ENCODE data around the gene LMO4.

The LMO4 gene

DNA sequence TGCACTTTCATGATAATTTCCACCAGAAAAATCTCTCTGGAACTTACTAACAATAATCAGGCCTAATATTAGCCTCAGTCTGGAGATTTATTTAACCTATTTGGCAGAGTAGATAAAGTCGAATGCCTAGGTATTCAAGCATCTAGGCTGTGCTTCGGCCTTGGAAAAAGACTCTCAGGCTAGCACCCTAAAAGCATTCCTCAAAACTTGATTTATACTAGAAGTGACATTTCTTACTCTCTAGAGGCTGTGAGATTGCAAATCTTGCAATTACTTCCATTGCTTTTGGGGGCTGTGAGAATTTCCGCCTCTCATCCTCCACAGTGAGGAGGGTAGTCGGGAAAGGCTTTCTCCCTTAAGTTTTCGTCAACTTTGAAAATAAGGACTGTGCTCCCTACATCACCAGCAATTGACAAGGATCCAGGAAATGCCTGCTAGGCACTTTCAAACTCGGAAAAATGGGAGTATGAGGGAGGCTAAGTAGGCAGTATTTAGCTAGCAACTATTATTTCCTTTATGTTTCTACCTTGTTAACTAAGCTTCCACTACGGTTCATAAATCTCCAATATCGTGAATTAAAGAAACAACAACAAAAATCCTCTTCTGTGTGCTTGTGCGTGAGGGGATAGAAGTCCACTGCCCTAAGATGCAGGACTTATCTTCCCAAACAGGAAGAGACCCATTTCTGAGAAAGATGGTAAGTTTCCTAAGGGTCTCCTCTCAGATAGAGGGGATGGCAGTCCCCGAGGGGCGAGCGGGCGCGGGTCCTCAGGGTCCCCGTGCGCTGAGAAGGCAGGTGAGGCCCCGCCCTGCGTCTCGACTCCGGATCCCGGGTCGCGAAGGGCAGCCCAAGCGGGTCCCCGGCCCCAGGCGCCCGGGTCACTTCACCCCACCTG is 1.1 kb upstream of the LMO4 start:
- no peak for DNase-seq (ENCODE audit: low read depth)

GRCh38 chr1:87329051-87329525 is 408 bp downstream of the LMO4 start:
- DNase-seq (ENCODE audit: low read depth): no peak

DNA sequence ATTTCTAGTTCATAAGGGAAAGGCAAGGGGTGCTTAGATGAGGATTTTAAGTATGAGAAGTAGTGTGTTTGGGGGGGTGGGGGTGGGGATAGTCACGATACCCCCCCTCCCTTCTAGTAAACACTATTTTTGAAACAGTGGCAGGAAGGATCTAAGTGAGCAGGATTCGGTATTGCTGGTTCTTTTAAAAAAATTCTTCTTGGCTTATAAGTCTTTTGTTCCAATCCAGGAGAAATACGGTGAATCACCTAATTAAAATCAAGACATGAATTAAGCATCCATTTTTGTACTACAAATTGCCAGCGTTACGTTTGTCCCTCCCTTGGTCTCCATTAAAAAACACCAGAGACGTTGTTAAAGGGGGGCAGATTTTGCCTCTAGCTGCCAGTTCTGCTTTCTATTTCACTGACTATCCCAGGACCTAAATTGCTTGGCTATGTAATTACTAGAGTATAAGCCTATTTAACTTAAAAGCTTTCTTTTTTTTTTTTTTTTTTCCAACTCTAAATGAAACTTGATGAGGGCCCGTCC is 911 bp downstream of the LMO4 start:
- DNase-seq (ENCODE audit: low read depth): no peak

DNA sequence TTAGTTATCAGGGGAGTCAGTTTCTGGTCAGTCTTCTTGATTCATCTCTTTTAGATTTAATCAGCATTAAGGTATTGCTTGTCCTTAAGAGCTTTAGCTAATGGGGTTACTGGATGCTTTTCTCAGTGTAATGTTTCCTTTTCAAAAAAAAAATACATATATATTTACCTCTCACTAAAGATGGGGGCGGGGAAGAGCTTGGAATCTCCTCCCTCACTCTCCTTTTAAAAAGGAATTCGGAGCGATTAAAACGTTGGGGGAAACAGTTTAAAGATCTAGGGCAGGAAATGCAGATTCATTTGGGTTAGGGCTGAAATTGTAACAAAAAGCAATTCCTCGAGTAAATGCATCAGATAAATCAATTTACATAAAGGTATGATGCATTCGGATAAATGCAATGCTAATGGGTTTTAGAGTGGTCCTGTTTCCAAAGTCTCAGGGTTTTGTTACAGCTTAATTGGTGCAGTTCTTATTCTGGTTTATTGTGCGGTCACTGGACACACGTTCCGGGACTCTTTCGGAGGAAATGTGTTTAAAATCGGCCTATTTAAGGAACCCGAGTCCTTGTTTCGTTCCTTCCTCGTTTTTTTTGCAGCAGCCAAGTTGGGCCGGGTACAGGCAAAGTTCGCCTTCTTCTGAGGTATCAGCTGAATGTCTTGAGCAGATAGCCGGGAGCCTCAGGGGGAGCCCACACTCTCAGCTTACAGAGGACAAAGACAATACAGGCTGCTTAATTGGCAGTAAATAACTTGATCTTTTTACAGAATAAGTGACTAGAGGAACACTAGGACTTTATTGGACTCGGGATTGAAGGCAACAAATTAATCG is 1.6 kb downstream of the LMO4 start:
- DNase-seq (ENCODE audit: low read depth): no peak

DNA sequence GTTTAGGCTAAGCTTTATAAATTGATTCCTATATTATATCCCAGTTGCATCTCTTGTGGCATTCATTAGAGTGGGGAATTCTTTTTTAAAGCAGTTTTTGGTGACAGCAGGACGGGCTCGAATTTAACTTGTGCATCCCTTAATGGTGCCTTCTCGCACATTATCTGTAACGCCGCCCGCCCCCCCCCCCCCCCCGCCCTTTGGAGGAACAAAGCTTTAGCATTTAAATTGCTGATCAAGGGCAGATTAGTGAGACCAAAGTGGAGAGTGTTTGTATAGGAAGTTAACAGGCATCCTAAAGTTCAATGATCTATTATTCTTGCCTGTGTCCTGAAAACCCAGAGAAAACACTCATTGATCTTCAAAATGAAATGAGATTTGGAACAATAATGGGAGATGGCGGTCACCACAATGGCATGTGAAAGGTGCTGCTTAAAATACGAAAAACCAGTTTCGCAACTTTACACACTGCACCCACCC is 2.2 kb downstream of the LMO4 start:
- DNase-seq (ENCODE audit: low read depth): no peak

DNA sequence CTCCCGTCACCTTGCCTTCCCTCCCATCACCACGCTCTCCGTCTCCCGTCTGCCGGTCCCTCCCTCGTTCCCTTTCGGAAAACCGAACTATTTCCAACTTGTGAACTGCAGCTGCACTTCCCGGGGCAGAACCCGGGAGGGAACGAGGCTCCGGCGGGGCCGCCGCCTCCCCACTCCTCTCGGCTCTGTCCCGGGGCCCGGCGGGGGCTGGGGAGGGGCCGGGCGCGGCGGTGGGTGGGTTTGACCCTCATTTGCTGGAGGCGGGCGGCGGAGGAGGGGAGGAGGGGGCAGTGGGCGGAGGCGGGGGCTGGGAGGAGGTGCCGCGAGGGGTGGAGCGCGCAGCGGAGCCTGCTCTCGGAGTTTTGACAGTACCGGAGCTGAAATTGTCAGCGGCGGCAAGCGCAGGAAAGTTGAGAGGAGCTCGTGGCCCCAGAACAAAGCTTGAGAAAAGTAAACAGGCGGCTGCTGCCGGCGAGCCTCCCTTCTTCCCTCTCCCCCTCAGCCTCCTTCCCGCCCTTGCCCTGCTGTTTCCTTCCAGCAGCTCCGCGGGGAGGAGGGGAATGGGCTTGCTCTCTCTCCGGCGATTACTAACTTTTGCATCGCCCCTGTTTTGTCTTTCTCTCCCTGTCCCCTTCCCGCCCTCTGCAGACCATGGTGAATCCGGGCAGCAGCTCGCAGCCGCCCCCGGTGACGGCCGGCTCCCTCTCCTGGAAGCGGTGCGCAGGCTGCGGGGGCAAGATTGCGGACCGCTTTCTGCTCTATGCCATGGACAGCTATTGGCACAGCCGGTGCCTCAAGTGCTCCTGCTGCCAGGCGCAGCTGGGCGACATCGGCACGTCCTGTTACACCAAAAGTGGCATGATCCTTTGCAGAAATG is 2.9 kb downstream of the LMO4 start:
- DNase-seq (ENCODE audit: low read depth): no peak

DNA sequence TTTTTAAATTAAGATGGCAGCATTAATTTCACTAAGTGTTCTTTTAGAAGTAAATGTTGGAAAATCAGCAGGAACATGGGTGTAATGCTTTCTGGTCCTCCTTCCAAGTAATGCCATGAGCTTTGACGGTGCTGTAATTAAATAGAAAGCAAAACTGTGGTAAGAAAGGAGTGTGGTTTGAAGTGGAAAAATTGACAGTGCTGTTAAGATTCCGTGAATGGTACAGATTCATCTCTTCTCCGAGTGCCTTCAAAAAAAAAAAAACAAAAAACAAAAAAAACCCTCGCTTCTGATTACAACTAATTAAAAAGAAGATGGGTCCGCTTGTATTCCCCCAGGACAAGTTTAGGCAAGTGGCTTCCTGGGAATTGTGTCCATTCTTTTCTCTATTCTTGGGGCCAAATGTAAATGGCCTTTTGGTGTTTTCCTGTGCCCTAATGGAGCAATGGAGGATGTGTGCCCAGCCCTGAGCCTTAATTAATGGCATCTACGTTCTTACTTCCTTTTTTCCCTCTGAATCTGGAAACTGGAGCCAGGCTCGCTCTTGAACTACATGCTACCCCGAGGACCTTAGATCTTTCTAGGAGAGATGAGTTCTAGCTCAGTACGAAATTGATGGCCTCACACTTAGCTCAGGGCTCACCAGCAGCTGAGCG is 5.1 kb downstream of the LMO4 start:
- DNase-seq (ENCODE audit: low read depth): no peak

GRCh38 chr1:87334351-87335174 is 5.9 kb downstream of the LMO4 start:
- no peak for DNase-seq (ENCODE audit: low read depth)

DNA sequence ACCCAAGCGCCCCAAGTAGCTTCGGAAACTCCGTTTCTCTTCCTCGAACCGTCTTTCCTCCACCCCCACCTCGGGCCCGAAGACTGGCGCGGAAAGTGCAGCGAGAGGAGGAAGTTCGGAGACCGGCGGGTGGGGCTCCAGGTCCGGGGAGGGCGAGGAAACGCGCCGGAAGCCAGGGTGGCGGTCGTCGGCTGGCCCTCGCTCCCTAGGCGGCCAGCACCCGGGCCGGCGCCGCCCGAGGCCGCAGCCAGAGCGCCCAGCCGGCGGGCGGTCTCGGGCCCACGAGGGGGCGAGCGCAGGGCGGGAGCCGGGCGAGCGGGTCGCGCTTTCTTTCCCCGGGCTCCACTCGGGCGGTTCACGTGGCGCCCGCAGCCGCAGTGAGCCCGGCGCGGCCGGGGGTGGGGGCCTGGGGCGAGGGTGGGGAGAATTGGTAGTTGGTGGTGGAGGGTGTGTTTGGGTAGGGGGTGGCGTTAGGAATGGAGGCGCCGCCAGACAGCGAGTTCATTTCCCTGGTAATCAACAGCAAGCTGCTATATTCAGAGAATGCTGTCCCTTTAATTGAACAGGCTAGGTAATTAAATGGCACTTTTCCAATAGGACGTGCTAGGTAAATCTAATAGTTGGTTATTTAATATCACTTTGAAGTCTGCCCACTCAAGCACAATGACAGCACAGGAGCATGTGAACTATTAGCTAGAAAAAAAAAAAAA is 6.7 kb downstream of the LMO4 start:
- no peak for DNase-seq (ENCODE audit: low read depth)

DNA sequence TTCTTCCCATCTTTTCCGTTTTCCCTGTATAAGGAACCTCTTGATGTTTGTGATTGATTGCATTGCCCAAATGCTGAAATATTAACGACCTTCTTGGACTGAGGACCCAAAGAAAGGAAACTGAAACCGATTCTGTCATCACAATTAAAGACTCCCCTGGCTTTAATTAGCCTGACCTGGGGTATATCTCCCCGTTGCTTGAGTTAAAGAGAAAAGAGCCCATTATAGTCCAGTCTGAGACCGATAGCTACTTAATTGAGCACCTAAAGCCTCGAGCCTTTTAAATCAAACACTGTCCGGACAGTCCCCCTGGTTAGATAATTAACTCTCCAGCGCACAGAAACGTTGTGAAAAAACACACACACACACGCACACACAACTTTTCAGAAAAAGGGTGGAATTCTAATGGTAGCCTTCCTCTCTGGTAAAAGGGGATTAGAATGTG is 8.0 kb downstream of the LMO4 start:
- no peak for DNase-seq (ENCODE audit: low read depth)

GRCh38 chr1:87337606-87338005 is 8.9 kb downstream of the LMO4 start:
- no peak for DNase-seq (ENCODE audit: low read depth)

DNA sequence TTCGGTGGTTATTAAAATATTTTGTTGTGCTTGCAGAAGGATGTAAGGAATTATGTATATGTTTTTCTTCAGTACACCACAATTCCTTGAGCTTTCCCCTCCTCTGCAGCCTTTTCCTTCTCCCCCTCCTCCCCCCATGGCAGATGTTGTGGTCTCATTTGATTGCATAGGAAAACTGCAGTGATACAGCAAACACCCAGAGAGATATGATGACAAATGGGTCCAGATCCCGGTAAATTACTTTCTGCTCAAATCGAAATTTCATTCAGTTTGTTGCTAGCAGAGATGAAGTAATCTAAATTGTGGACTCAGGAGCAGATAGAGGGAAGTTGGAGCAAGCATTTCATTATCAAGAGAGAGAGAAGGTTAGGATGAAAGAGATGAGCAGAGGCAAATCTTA is 9.9 kb downstream of the LMO4 start:
- no peak for DNase-seq (ENCODE audit: low read depth)

- DNase-seq (ENCODE audit: low read depth): no peak
These were observed 15.6 kb downstream of the LMO4 start for GRCh38 chr1:87344231-87344630.

DNA sequence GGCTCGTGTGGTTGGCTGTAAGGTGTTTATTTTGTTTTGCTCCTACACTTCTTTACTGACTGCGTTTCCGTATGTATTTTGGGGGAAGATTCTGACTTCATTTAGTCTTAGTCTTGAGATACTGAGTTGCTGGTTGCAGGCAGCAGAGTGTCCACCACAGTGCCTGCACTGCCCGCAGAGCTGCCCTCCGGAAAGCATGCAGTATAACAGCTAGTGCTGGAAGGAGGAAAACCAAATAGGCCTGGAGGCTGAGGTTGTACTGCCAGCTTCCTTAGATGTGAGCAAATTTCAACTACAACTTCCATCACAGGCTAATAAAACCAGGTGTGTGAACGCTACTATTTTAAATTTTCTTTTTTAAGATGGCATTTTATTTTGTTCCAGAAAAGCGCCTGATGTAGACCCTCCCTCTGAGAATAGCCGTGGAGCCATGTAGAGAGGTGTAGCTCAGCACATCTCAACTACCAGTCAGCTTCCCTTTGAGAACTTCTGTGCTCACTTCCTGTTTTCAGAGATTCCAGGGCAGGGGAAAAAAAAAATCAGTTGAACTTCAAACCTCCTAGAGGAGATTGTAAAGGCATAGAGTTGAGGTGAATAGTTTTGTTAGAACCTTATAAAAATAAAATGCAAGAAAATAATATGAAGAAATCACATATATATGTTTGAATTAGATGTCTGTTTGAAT is 17.6 kb downstream of the LMO4 start:
- no peak for DNase-seq (ENCODE audit: low read depth)

- no peak for DNase-seq (ENCODE audit: low read depth)
These were observed 19.8 kb downstream of the LMO4 start for GRCh38 chr1:87348341-87349019.

DNA sequence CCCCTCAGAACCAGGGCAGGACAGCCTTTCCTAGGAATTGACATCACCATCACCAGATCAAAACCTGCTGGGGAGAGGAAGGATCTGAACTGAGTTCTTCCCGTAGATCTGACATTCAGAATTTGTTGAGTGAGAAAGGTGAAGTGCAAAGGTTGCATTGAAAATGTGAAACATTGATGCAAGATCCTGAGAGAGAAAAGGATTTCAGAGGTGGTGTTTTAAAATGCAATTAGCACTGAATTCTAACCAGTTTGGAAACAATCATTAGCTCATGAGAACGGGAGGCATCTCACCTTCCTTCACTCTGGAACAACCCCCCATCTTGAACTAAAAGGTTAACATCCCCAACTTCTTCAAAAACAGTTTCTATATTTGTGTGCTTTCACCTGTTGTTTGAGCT is 20.4 kb downstream of the LMO4 start:
- no peak for DNase-seq (ENCODE audit: low read depth)

GRCh38 chr1:87355894-87356293 is 27.2 kb downstream of the LMO4 start:
- no peak for DNase-seq (ENCODE audit: low read depth)

GRCh38 chr1:87356591-87356990 is 27.9 kb downstream of the LMO4 start:
- no peak for DNase-seq (ENCODE audit: low read depth)

All from CMK (cell line).